Activated naive CD8-positive, alpha-beta T cell treated with anti-CD3 and anti-CD28 coated beads, Interleukin-2, amount 10 ng/mL, durations not matched to agents 7 days and 5 days (primary cell): ENCODE measurements around the gene HBD. TPM values are rescaled to one million over a fixed set of nuclear protein-coding genes. Genes with fewer than 3 reads are reported as not detected.

Experiments used
- ATAC-seq: fragments of 150-1000 bp; cut with Tn5 transposase; one replicate; pipeline ENCODE4 v1.10.0; 2021; ENCODE audit warnings: low read depth, moderate library complexity
- POLR2A ChIA-PET: fragments of 350-600 bp; sonication (Branson Sonifier 250); formaldehyde crosslinking; loops from one replicate; lab custom pipeline; 2021; ENCODE audit warnings: antibody characterized with exemption; lab: Charles Lee
- DNase-seq: peaks from one replicate; pipeline ENCODE4 v3.0.0; 2021
- H3K27ac Mint-ChIP-seq: one replicate; pipeline ENCODE4 v1.8.0; 2022; ENCODE audit warnings: mild to moderate bottlenecking, mixed read lengths
- H3K27me3 Mint-ChIP-seq: one replicate; pipeline ENCODE4 v1.8.0; 2022; ENCODE audit warnings: mild to moderate bottlenecking, moderate library complexity, mixed read lengths
- H3K36me3 Mint-ChIP-seq: one replicate; pipeline ENCODE4 v1.8.0; 2021; ENCODE audit warnings: mild to moderate bottlenecking, mixed read lengths
- H3K4me1 Mint-ChIP-seq: one replicate; pipeline ENCODE4 v1.8.0; 2021; ENCODE audit warnings: mixed read lengths
- H3K4me3 Mint-ChIP-seq: one replicate; pipeline ENCODE4 v1.8.0; 2022; ENCODE audit warnings: mild to moderate bottlenecking, moderate library complexity, mixed read lengths
- H3K9me3 Mint-ChIP-seq: one replicate; pipeline ENCODE4 v1.8.0; 2021; ENCODE audit warnings: mixed read lengths
- total RNA-seq, 2 experiments: library from RNA; stranded (reverse); gene quantifications; one replicate each; pipeline ENCODE4 v1.2.3, GENCODE V29; 2021

HBD gene
- total RNA-seq, 2 experiments from 2014 or later, result not detected

GRCh38 chr11:5223686-5224085, 10.6 kb downstream of the HBD start:
- Mint-ChIP-seq H3K4me1 (no peaks in the 10 kb centered on the region), H3K36me3 (no peaks in the 10 kb centered on the region), H3K27ac (no peak overlapping the region), H3K9me3 (no peaks in the 10 kb centered on the region), H3K4me3 (no peak overlapping the region), H3K27me3 (no peaks in the 10 kb centered on the region)
- DNase-seq (no peak), ATAC-seq (no peak)
- POLR2A ChIA-PET, result no interaction called here

- DNase-seq, result no peak
- ATAC-seq, result no peak
- H3K27me3 Mint-ChIP-seq, result no peaks in the 10 kb centered on the region
- H3K27ac Mint-ChIP-seq, result no peak overlapping the region
- H3K36me3 Mint-ChIP-seq, result no peaks in the 10 kb centered on the region
- POLR2A ChIA-PET, result no interaction called here
- H3K4me3 Mint-ChIP-seq, result no peak overlapping the region
- no peaks in the 10 kb centered on the region for H3K9me3 Mint-ChIP-seq
- H3K4me1 Mint-ChIP-seq, result no peaks in the 10 kb centered on the region
Measured at GRCh38 chr11:5223146-5223545, 11.1 kb downstream of the HBD start.

GRCh38 chr11:5210376-5210885, 23.9 kb downstream of the HBD start:
- H3K27ac Mint-ChIP-seq, result no peak overlapping the region
- DNase-seq (no peak), ATAC-seq (no peak)
- H3K36me3 Mint-ChIP-seq, result no peaks in the 10 kb centered on the region
- no peaks in the 10 kb centered on the region for H3K4me1 Mint-ChIP-seq
- no peaks in the 10 kb centered on the region for H3K9me3 Mint-ChIP-seq
- POLR2A ChIA-PET, result no interaction called here
- no peak overlapping the region for H3K4me3 Mint-ChIP-seq
- no peaks in the 10 kb centered on the region for H3K27me3 Mint-ChIP-seq

- H3K9me3 Mint-ChIP-seq, result no peaks in the 10 kb centered on the region
- no peaks in the 10 kb centered on the region for H3K36me3 Mint-ChIP-seq
- H3K27me3 Mint-ChIP-seq, result no peaks in the 10 kb centered on the region
- ATAC-seq, result no peak
- no peak overlapping the region for H3K27ac Mint-ChIP-seq
- POLR2A ChIA-PET, result no interaction called here
- DNase-seq, result no peak
- no peak overlapping the region for H3K4me3 Mint-ChIP-seq
- H3K4me1 Mint-ChIP-seq, result no peaks in the 10 kb centered on the region
Measured at GRCh38 chr11:5204787-5205186, 29.5 kb downstream of the HBD start.

GRCh38 chr11:5203366-5203765, 30.9 kb downstream of the HBD start:
- no peaks in the 10 kb centered on the region for H3K27me3 Mint-ChIP-seq
- POLR2A ChIA-PET, result no interaction called here
- no peaks in the 10 kb centered on the region for H3K36me3 Mint-ChIP-seq
- ATAC-seq (no peak), DNase-seq (no peak)
- no peaks in the 10 kb centered on the region for H3K4me1 Mint-ChIP-seq
- no peak overlapping the region for H3K4me3 Mint-ChIP-seq
- H3K27ac Mint-ChIP-seq, result no peak overlapping the region
- no peaks in the 10 kb centered on the region for H3K9me3 Mint-ChIP-seq

GRCh38 chr11:5200582-5200981, 33.7 kb downstream of the HBD start, which contains the start of gene OR51V1:
Gene OR51V1 (minus strand): TSS chr11:5200682. CDS start chr11:5200682, 0 bp downstream.
- no peaks in the 10 kb centered on the region for H3K4me1 Mint-ChIP-seq
- no peaks in the 10 kb centered on the region for H3K27me3 Mint-ChIP-seq
- no peak within 1 kb of the TSS for H3K4me3 Mint-ChIP-seq
- no peak within 1 kb of the TSS for H3K27ac Mint-ChIP-seq
- no peaks in the 10 kb centered on the region for H3K36me3 Mint-ChIP-seq
- no peak for ATAC-seq
- POLR2A ChIA-PET, result no interaction called here
- no peak for DNase-seq
- no peaks in the 10 kb centered on the region for H3K9me3 Mint-ChIP-seq

GRCh38 chr11:5198285-5198684, 36.0 kb downstream of the HBD start:
- H3K27ac Mint-ChIP-seq, result no peak overlapping the region
- DNase-seq (no peak), ATAC-seq (no peak)
- POLR2A ChIA-PET, result no interaction called here
- no peaks in the 10 kb centered on the region for H3K4me1 Mint-ChIP-seq
- H3K9me3 Mint-ChIP-seq, result no peaks in the 10 kb centered on the region
- no peaks in the 10 kb centered on the region for H3K27me3 Mint-ChIP-seq
- H3K4me3 Mint-ChIP-seq, result no peak overlapping the region
- H3K36me3 Mint-ChIP-seq, result no peaks in the 10 kb centered on the region

- ATAC-seq (no peak), DNase-seq (no peak)
- Mint-ChIP-seq H3K27me3 (no peaks in the 10 kb centered on the region), H3K4me3 (no peak overlapping the region), H3K36me3 (no peaks in the 10 kb centered on the region), H3K9me3 (no peaks in the 10 kb centered on the region), H3K27ac (no peak overlapping the region), H3K4me1 (no peaks in the 10 kb centered on the region)
- POLR2A ChIA-PET, result no interaction called here
Measured at GRCh38 chr11:5197536-5197935, 36.7 kb downstream of the HBD start.

GRCh38 chr11:5196731-5197130, 37.6 kb downstream of the HBD start:
- ATAC-seq (no peak), DNase-seq (no peak)
- POLR2A ChIA-PET, result no interaction called here
- Mint-ChIP-seq H3K4me1 (no peaks in the 10 kb centered on the region), H3K9me3 (no peaks in the 10 kb centered on the region), H3K4me3 (no peak overlapping the region), H3K36me3 (no peaks in the 10 kb centered on the region), H3K27ac (no peak overlapping the region), H3K27me3 (no peaks in the 10 kb centered on the region)

- DNase-seq (no peak), ATAC-seq (no peak)
- Mint-ChIP-seq H3K9me3 (no peaks in the 10 kb centered on the region), H3K27me3 (no peaks in the 10 kb centered on the region), H3K4me3 (no peak overlapping the region), H3K36me3 (no peaks in the 10 kb centered on the region), H3K4me1 (no peaks in the 10 kb centered on the region), H3K27ac (no peak overlapping the region)
- POLR2A ChIA-PET, result no interaction called here
Measured at GRCh38 chr11:5196067-5196466, 38.2 kb downstream of the HBD start.

GRCh38 chr11:5192738-5193137, 41.5 kb downstream of the HBD start:
- Mint-ChIP-seq H3K27me3 (no peaks in the 10 kb centered on the region), H3K4me1 (no peaks in the 10 kb centered on the region), H3K27ac (no peak overlapping the region), H3K36me3 (no peaks in the 10 kb centered on the region), H3K9me3 (peaks cover 2% of the 10 kb centered on the region), H3K4me3 (no peak overlapping the region)
- POLR2A ChIA-PET, result no interaction called here
- ATAC-seq, result no peak
- DNase-seq, result no peak

- POLR2A ChIA-PET, result no interaction called here
- DNase-seq, result no peak
- no peak for ATAC-seq
- H3K4me3 Mint-ChIP-seq, result no peak overlapping the region
- H3K4me1 Mint-ChIP-seq, result no peaks in the 10 kb centered on the region
- peaks cover 2% of the 10 kb centered on the region for H3K9me3 Mint-ChIP-seq
- H3K27ac Mint-ChIP-seq, result no peak overlapping the region
- peaks cover 2% of the 10 kb centered on the region for H3K27me3 Mint-ChIP-seq
- H3K36me3 Mint-ChIP-seq, result no peaks in the 10 kb centered on the region
Measured at GRCh38 chr11:5188201-5188600, 46.1 kb downstream of the HBD start.
